Thyroid gland (tissue), 4 donors: Measurements from ENCODE around the gene GLYATL3.

Experiments
- POLR2A ChIP-seq, 2 donors: fragments of 450-650 bp; IDR thresholded peaks; one replicate each; pipeline ENCODE4 v1.6.1; 2017; ENCODE audit warnings: antibody characterized with exemption in 2 of 2, mild to moderate bottlenecking in 2 of 2, moderate library complexity in 1 of 2
- TF ChIP-seq, protein P1 (sequence below), 6 experiments: fragments of 200-600 bp in 3 of 6; fragments of 450-650 bp in 3 of 6; sonication (generic) in 3 of 6; IDR thresholded peaks; one replicate each; pipeline ENCODE4 v1.5.1; 2016 to 2019; ENCODE audit warnings: antibody characterized with exemption in 6 of 6, mild to moderate bottlenecking in 2 of 6, inconsistent platforms in 1 of 6, moderate library complexity in 1 of 6

DNA sequence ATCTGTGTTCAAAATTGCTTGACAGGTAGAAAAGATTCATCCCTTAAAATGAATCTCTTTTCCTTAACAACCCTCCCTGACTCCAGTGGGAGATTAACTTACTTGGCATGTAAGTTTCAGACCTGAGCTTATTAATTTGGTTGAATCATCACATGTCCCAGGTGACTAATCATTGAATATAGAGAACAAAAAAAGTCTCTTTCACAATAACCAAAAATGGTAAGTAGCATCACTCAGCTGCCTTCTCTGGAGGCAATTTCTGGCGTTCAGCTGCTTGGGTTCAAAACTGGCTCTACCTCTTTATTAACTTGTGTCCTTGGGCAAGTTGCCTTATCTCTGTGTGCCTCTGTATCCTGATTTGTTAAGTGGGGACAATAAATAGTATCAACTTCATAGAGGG is 53.7 kb downstream of the GLYATL3 start:
- TF ChIP-seq, protein P1, sequence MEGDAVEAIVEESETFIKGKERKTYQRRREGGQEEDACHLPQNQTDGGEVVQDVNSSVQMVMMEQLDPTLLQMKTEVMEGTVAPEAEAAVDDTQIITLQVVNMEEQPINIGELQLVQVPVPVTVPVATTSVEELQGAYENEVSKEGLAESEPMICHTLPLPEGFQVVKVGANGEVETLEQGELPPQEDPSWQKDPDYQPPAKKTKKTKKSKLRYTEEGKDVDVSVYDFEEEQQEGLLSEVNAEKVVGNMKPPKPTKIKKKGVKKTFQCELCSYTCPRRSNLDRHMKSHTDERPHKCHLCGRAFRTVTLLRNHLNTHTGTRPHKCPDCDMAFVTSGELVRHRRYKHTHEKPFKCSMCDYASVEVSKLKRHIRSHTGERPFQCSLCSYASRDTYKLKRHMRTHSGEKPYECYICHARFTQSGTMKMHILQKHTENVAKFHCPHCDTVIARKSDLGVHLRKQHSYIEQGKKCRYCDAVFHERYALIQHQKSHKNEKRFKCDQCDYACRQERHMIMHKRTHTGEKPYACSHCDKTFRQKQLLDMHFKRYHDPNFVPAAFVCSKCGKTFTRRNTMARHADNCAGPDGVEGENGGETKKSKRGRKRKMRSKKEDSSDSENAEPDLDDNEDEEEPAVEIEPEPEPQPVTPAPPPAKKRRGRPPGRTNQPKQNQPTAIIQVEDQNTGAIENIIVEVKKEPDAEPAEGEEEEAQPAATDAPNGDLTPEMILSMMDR (IDR thresholded peaks at IDR 0.05), result no peak
- no peak for TF ChIP-seq POLR2A (IDR thresholded peaks at IDR 0.05)
